WTC11 (cell line): ENCODE results near the gene OGFOD3.
"Not testable (repeated sequence)": the region's sequence is repeated elsewhere in the genome, so short reads cannot be mapped to it uniquely, and the experiment has no call there.

ENCODE experiments used
- ATF1 ChIP-seq: sonication (generic); formaldehyde crosslinking; IDR thresholded peaks from 2 replicates; pipeline ENCODE4 v1.8.1; 2023; ENCODE audit warnings: mild to moderate bottlenecking, moderate library complexity, missing genetic modification reagents
- CREB1 ChIP-seq: sonication (generic); formaldehyde crosslinking; IDR thresholded peaks from 2 replicates; pipeline ENCODE4 v1.8.0; 2023; ENCODE audit warnings: mild to moderate bottlenecking, missing genetic modification reagents
- CTCF ChIP-seq: fragments of 200-600 bp; IDR thresholded peaks from 2 replicates; pipeline ENCODE4 v1.8.0; 2022; ENCODE audit warnings: antibody characterized with exemption
- EMX1 ChIP-seq: fragments of 250-450 bp; sonication (Bioruptor Pico); IDR thresholded peaks from 2 replicates; pipeline ENCODE4 v1.8.0; 2021; ENCODE audit warnings: mild to moderate bottlenecking
- GRHL2 ChIP-seq: fragments of 250-450 bp; sonication (Bioruptor Pico); IDR thresholded peaks from 2 replicates; pipeline ENCODE4 v1.8.0; 2022; ENCODE audit warnings: mild to moderate bottlenecking, moderate library complexity; ENCODE audit not compliant: insufficient replicate concordance, severe bottlenecking
- MAX ChIP-seq: sonication (generic); formaldehyde crosslinking; IDR thresholded peaks from 2 replicates; pipeline ENCODE4 v1.8.0; 2022; ENCODE audit warnings: mild to moderate bottlenecking, missing genetic modification reagents
- NFYB ChIP-seq: sonication (generic); formaldehyde crosslinking; conservative IDR thresholded peaks from 2 replicates; pipeline ENCODE4 v1.8.0; 2022; ENCODE audit warnings: low read depth, missing genetic modification reagents
- RELA ChIP-seq: sonication (generic); formaldehyde crosslinking; IDR thresholded peaks from 2 replicates; pipeline ENCODE4 v1.8.1; 2022; ENCODE audit warnings: missing genetic modification reagents, mild to moderate bottlenecking, borderline replicate concordance
- SP1 ChIP-seq: sonication (generic); formaldehyde crosslinking; conservative IDR thresholded peaks from 2 replicates; pipeline ENCODE4 v1.8.1; 2022; ENCODE audit warnings: missing genetic modification reagents
- USF1 ChIP-seq: sonication (generic); formaldehyde crosslinking; IDR thresholded peaks from 2 replicates; pipeline ENCODE4 v1.8.0; 2022; ENCODE audit warnings: mild to moderate bottlenecking, missing genetic modification reagents
- USF2 ChIP-seq: sonication (generic); formaldehyde crosslinking; IDR thresholded peaks from 2 replicates; pipeline ENCODE4 v1.8.1; 2023; ENCODE audit warnings: mild to moderate bottlenecking, missing genetic modification reagents, moderate library complexity
- ZNF263 ChIP-seq: sonication (generic); formaldehyde crosslinking; IDR thresholded peaks from 2 replicates; pipeline ENCODE4 v1.8.1; 2022; ENCODE audit warnings: low read depth, mild to moderate bottlenecking, moderate library complexity, missing genetic modification reagents
- ZNF512 ChIP-seq: sonication (generic); formaldehyde crosslinking; IDR thresholded peaks from 2 replicates; pipeline ENCODE4 v1.8.1; 2022; ENCODE audit warnings: missing genetic modification reagents, borderline replicate concordance

- TF ChIP-seq SP1 (CRISPR knock-in tag); CTCF; EMX1 (CRISPR knock-in tag); GRHL2 (CRISPR knock-in tag); USF2 (CRISPR knock-in tag); USF1 (CRISPR knock-in tag); ATF1 (CRISPR knock-in tag); ZNF512; MAX (CRISPR knock-in tag); RELA (CRISPR knock-in tag); NFYB (CRISPR knock-in tag); CREB1 (CRISPR knock-in tag); ZNF263 (CRISPR knock-in tag): not testable (repeated sequence)
Measured at GRCh38 chr17:82382220-82382932, 36.0 kb downstream of the OGFOD3 start.
